Upper lobe of left lung (tissue), 4 donors: ENCODE data around the gene BRCA2.

Experiments used
- EP300 ChIP-seq, 4 donors: sonication (generic); formaldehyde crosslinking; IDR thresholded peaks; one replicate each; pipeline ENCODE4 v1.5.1; 2017; ENCODE audit warnings: antibody characterized with exemption in 4 of 4, control low read depth in 2 of 4
- POLR2A ChIP-seq, 4 donors: fragments of 450-650 bp; IDR thresholded peaks; one replicate each; pipeline ENCODE4 v1.5.1; 2016 to 2017; ENCODE audit warnings: antibody characterized with exemption in 4 of 4, mild to moderate bottlenecking in 2 of 4
- TF ChIP-seq, protein P1 (sequence below), 6 experiments: fragments of 450-650 bp in 4 of 6; fragments of 200-600 bp in 2 of 6; sonication (generic) in 2 of 6; IDR thresholded peaks; one replicate each; pipeline ENCODE4 v1.5.1; 2016 to 2019; ENCODE audit warnings: antibody characterized with exemption in 6 of 6

DNA sequence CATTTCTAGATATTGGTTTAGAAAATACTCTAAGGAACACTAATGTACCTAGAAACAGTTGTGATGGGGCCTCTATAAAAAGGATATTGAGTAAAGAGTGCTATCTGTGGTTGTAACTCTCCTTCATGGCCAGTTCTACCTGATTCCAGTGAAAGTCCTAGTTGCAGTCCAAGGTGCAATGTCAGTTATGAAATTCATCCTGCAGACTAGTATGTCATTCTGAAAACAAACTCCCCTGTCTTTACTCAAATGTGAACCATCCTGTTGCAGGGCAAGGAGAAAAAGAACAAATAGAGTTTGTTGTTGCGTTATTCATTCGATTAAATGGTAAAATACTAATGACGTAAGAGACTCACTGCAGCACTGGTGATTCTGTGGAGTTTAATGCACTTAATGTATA lies 130.9 kb downstream of the BRCA2 start:
- TF ChIP-seq, protein P1, sequence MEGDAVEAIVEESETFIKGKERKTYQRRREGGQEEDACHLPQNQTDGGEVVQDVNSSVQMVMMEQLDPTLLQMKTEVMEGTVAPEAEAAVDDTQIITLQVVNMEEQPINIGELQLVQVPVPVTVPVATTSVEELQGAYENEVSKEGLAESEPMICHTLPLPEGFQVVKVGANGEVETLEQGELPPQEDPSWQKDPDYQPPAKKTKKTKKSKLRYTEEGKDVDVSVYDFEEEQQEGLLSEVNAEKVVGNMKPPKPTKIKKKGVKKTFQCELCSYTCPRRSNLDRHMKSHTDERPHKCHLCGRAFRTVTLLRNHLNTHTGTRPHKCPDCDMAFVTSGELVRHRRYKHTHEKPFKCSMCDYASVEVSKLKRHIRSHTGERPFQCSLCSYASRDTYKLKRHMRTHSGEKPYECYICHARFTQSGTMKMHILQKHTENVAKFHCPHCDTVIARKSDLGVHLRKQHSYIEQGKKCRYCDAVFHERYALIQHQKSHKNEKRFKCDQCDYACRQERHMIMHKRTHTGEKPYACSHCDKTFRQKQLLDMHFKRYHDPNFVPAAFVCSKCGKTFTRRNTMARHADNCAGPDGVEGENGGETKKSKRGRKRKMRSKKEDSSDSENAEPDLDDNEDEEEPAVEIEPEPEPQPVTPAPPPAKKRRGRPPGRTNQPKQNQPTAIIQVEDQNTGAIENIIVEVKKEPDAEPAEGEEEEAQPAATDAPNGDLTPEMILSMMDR (IDR thresholded peaks at IDR 0.05): no peak
- no peak for TF ChIP-seq POLR2A (IDR thresholded peaks at IDR 0.05)
- no peak for TF ChIP-seq EP300 (IDR thresholded peaks at IDR 0.05)
